GM12891 (cell line): ENCODE data around the gene MISP3.

Experiments used
- POLR2A ChIP-seq: IDR thresholded peaks from 2 replicates; pipeline ENCODE4 v1.6.1; 2011; ENCODE audit warnings: low read depth, low read length, control low read depth
- POLR2AphosphoS5 ChIP-seq: IDR thresholded peaks from 2 replicates; pipeline ENCODE4 v1.6.1; 2011; ENCODE audit warnings: low read depth, low read length, control low read depth
- TAF1 ChIP-seq: IDR thresholded peaks from 2 replicates; pipeline ENCODE4 v1.6.1; 2011; ENCODE audit warnings: low read depth, low read length, control low read depth

DNA sequence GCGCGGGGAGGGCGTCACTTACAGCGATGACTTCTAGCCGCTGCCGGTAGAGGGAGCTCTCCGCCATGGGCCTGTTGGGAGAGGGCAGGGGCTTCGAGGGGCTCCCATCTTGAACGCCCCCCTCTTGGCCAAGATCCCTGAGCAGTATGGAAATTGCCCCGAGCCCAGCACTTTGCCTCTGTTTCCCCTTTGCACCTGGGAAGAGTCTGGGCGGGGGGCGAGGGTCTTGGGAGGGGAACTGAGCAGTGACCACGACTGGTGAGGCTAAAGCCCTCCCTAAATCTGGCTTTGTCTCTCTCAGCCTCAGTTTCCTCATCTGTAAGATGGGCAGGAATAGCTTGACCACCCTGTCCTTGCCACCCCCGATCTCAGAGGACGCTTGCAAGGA is 13.5 kb upstream of the MISP3 start:
- TF ChIP-seq POLR2A, result no peak
- no peak for TF ChIP-seq TAF1
- no peak for TF ChIP-seq POLR2AphosphoS5
